HCT116 (cell line): ENCODE measurements around the gene RADIL.

Source experiments
- CBX3 ChIP-seq: IDR thresholded peaks from 2 replicates; pipeline ENCODE4 v1.6.1; 2012; ENCODE audit warnings: low read depth
- ELF1 ChIP-seq: IDR thresholded peaks from 2 replicates; pipeline ENCODE4 v1.6.1; 2012; ENCODE audit warnings: low read depth, borderline replicate concordance
- EZH2 ChIP-seq: fragments of 200-600 bp; sonication (generic); IDR thresholded peaks from 2 replicates; pipeline ENCODE4 v1.6.1; 2017; ENCODE audit warnings: antibody characterized with exemption, mixed run types
- EZH2phosphoT487 ChIP-seq: fragments of 200-600 bp; IDR thresholded peaks from 2 replicates; pipeline ENCODE4 v1.6.1; 2018; ENCODE audit warnings: antibody characterized with exemption, borderline replicate concordance
- POLR2A ChIP-seq: IDR thresholded peaks from 2 replicates; pipeline ENCODE4 v1.7.0; 2011; ENCODE audit warnings: borderline replicate concordance; ENCODE audit not compliant: insufficient read depth, insufficient read length; ENCODE audit errors: extremely low read depth
- POLR2AphosphoS5 ChIP-seq: IDR thresholded peaks from 2 replicates; pipeline ENCODE4 v1.6.1; 2011; ENCODE audit warnings: mild to moderate bottlenecking, low read depth, low read length, moderate library complexity
- SIN3A ChIP-seq: IDR thresholded peaks from 2 replicates; pipeline ENCODE4 v1.6.1; 2012; ENCODE audit warnings: low read depth
- TCF7L2 ChIP-seq: IDR thresholded peaks from 2 replicates; pipeline ENCODE4 v1.7.0; 2011; ENCODE audit warnings: borderline replicate concordance, inconsistent platforms; ENCODE audit not compliant: insufficient read depth, insufficient read length; ENCODE audit errors: extremely low read depth
- TF ChIP-seq, protein P1 (sequence below), 3 experiments: fragments of 200-600 bp in 1 of 3; sonication (generic) in 1 of 3; IDR thresholded peaks in 2 of 3; conservative IDR thresholded peaks in 1 of 3; 2 replicates each; pipeline ENCODE4 v1.5.1; 2012 to 2017; ENCODE audit warnings: low read depth in 2 of 3, low read length in 2 of 3, antibody characterized with exemption in 1 of 3, borderline replicate concordance in 1 of 3, control low read depth in 1 of 3, mild to moderate bottlenecking in 1 of 3, mixed read lengths in 1 of 3, mixed run types in 1 of 3, moderate library complexity in 1 of 3; ENCODE audit not compliant: insufficient read depth in 1 of 3
- TF ChIP-seq, protein P2 (sequence below): IDR thresholded peaks from 2 replicates; pipeline ENCODE4 v1.6.1; 2011; ENCODE audit warnings: mild to moderate bottlenecking, low read length, moderate library complexity; ENCODE audit not compliant: insufficient replicate concordance; ENCODE audit errors: extremely low read depth

DNA sequence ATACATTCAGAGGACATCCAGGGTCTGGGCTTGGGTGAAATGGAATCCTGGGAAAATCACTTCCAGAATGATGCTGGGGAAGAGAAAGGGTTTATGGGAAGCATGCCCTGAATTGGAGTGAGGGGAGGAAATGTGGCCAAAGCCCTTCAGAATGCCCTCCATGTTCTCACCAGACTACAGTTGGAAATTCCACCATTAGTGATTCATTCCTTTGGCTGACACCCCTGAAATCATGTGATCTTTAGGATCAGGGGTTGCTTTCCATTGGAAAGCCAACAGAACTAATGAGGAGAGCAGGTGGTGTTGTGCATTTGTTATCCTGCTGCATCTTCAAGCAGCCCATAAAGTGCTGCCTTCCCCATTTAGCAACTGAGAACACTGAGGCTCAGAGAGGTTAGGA lies 20.8 kb upstream of the RADIL start:
- TF ChIP-seq SIN3A (no peak), ELF1 (no peak), EZH2phosphoT487 (no peak), CBX3 (no peak), POLR2A (no peak), POLR2AphosphoS5 (no peak), TCF7L2 (no peak), EZH2 (no peak)
- TF ChIP-seq, protein P1, sequence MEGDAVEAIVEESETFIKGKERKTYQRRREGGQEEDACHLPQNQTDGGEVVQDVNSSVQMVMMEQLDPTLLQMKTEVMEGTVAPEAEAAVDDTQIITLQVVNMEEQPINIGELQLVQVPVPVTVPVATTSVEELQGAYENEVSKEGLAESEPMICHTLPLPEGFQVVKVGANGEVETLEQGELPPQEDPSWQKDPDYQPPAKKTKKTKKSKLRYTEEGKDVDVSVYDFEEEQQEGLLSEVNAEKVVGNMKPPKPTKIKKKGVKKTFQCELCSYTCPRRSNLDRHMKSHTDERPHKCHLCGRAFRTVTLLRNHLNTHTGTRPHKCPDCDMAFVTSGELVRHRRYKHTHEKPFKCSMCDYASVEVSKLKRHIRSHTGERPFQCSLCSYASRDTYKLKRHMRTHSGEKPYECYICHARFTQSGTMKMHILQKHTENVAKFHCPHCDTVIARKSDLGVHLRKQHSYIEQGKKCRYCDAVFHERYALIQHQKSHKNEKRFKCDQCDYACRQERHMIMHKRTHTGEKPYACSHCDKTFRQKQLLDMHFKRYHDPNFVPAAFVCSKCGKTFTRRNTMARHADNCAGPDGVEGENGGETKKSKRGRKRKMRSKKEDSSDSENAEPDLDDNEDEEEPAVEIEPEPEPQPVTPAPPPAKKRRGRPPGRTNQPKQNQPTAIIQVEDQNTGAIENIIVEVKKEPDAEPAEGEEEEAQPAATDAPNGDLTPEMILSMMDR (IDR thresholded peaks at IDR 0.05 in 2 of 3, conservative IDR thresholded peaks at IDR 0.05 in 1 of 3; ENCODE audit: borderline replicate concordance in 1 of 3, insufficient read depth in 1 of 3, low read depth in 2 of 3, low read length in 2 of 3): no peak
- TF ChIP-seq, protein P2, sequence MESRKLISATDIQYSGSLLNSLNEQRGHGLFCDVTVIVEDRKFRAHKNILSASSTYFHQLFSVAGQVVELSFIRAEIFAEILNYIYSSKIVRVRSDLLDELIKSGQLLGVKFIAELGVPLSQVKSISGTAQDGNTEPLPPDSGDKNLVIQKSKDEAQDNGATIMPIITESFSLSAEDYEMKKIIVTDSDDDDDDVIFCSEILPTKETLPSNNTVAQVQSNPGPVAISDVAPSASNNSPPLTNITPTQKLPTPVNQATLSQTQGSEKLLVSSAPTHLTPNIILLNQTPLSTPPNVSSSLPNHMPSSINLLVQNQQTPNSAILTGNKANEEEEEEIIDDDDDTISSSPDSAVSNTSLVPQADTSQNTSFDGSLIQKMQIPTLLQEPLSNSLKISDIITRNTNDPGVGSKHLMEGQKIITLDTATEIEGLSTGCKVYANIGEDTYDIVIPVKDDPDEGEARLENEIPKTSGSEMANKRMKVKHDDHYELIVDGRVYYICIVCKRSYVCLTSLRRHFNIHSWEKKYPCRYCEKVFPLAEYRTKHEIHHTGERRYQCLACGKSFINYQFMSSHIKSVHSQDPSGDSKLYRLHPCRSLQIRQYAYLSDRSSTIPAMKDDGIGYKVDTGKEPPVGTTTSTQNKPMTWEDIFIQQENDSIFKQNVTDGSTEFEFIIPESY: no peak
